ENCODE data around the gene ABHD14A.

Gene ABHD14A

GRCh38 chr3:51941463-51941797 is 33.4 kb upstream of the ABHD14A start:
- TF ChIP-seq CTCF (IDR thresholded peaks at IDR 0.05; ENCODE audit: insufficient read depth, low read length, missing control alignments), result no peak
- POLR2A ChIA-PET, result interaction anchor here (0.6 to 2.6 kb wide), 9 partner anchors 11 to 111 kb away, joined by 3 to 16 read pairs (median 4); partner anchors contain the start of genes ABHD14B, PCBP4 and RPL29
- CTCF ChIA-PET, result interaction anchor here (0.6 to 4.0 kb wide), 21 partner anchors 9 to 441 kb away, joined by 3 to 74 read pairs (median 11); partner anchors contain the start of genes ABHD14A, ABHD14B, ACY1 and DCAF1
- peak overlapping the region; percentile 81 for H3K4me3 ChIP-seq (ENCODE audit: low read depth, low read length)
- no peak for DNase-seq (ENCODE audit: low read depth, low spot score)

- ChIA-PET CTCF (interaction anchor here (0.6 to 4.0 kb wide), 34 partner anchors 9 to 442 kb away, joined by 3 to 74 read pairs (median 5); partner anchors contain the start of genes ABHD14A, ABHD14B, ACY1 and DCAF1), POLR2A (interaction anchor here (0.5 to 2.6 kb wide), 14 partner anchors 11 to 1062 kb away, joined by 3 to 16 read pairs (median 4); partner anchors contain the start of genes ABHD14A, ABHD14B, ACY1 and PCBP4)
- peak within 1 kb of the TSS; percentile 81 for H3K4me3 ChIP-seq (ENCODE audit: low read depth, low read length)
- TF ChIP-seq CTCF (IDR thresholded peaks at IDR 0.05; ENCODE audit: insufficient read depth, low read length, missing control alignments), result peak; percentile 99
- peak; percentile 99 for DNase-seq (ENCODE audit: low read depth, low spot score)
Measured at GRCh38 chr3:51941798-51942602, 32.9 kb upstream of the ABHD14A start, which contains the start of the genes PARP3 and RRP9. Gene PARP3, plus strand, starts transcription at chr3:51942363. Its CDS starts 993 bp downstream, at chr3:51943356. Gene RRP9, minus strand, starts transcription at chr3:51941904. Its CDS starts 37 bp downstream, at chr3:51941867.

GRCh38 chr3:51942603-51943450 is 32.0 kb upstream of the ABHD14A start:
- DNase-seq (ENCODE audit: low read depth, low spot score), result no peak
- peak overlapping the region; percentile 59 for H3K4me3 ChIP-seq (ENCODE audit: low read depth, low read length)
- POLR2A ChIA-PET, result interaction anchor here (0.9 to 2.6 kb wide), 7 partner anchors 10 to 212 kb away, joined by 3 to 16 read pairs (median 7); partner anchors contain the start of genes ABHD14A, ABHD14B, ACY1 and PCBP4
- TF ChIP-seq CTCF (IDR thresholded peaks at IDR 0.05; ENCODE audit: insufficient read depth, low read length, missing control alignments), result no peak
- CTCF ChIA-PET, result interaction anchor here (0.6 to 4.0 kb wide), 23 partner anchors 10 to 267 kb away, joined by 3 to 74 read pairs (median 6); partner anchors contain the start of genes ABHD14A, ABHD14B, ACY1 and GPR62

- CTCF ChIA-PET, result interaction anchor here (1.0 to 4.0 kb wide), 18 partner anchors 9 to 201 kb away, joined by 3 to 74 read pairs (median 11); partner anchors contain the start of genes ABHD14A, ABHD14B, ACY1 and GPR62
- DNase-seq (ENCODE audit: low read depth, low spot score), result no peak
- TF ChIP-seq CTCF (IDR thresholded peaks at IDR 0.05; ENCODE audit: insufficient read depth, low read length, missing control alignments), result no peak
- POLR2A ChIA-PET, result interaction anchor here (1.1 to 2.6 kb wide), 4 partner anchors 30 to 211 kb away, joined by 3 to 16 read pairs (median 8); partner anchors contain the start of genes ABHD14A, ABHD14B and RPL29
- no peak overlapping the region for H3K4me3 ChIP-seq (ENCODE audit: low read depth, low read length)
Measured at GRCh38 chr3:51943451-51944391, 31.1 kb upstream of the ABHD14A start.

- POLR2A ChIA-PET, result no interaction called here
- CTCF ChIA-PET, result interaction anchor here (0.7 to 4.0 kb wide), 8 partner anchors 9 to 200 kb away, joined by 3 to 45 read pairs (median 4); partner anchors contain the start of genes ABHD14B and ACY1
- H3K4me3 ChIP-seq (ENCODE audit: low read depth, low read length), result no peak overlapping the region
- DNase-seq (ENCODE audit: low read depth, low spot score), result no peak
- TF ChIP-seq CTCF (IDR thresholded peaks at IDR 0.05; ENCODE audit: insufficient read depth, low read length, missing control alignments), result no peak
Measured at GRCh38 chr3:51944451-51945021, 30.3 kb upstream of the ABHD14A start.
